RWPE2 (cell line): ENCODE data around the gene SCAANT1.

Experiments
- ATAC-seq: fragments of 200-7000 bp; cut with Tn5 transposase; 3 replicates; pipeline ENCODE4 v1.9.1; 2021; ENCODE audit warnings: low read depth
- DNase-seq: peaks from one replicate; pipeline ENCODE4 v3.0.0-alpha.2; 2020; ENCODE audit warnings: low spot score
- H3K27ac ChIP-seq: fragments of 450-650 bp; 2 replicates; pipeline ENCODE4 v1.5.1; 2017; ENCODE audit warnings: mild to moderate bottlenecking; ENCODE audit not compliant: poor library complexity, severe bottlenecking
- H3K27me3 ChIP-seq: fragments of 250-450 bp; sonication (Bioruptor Pico); 2 replicates; pipeline ENCODE4 v1.5.1; 2021; ENCODE audit warnings: mild to moderate bottlenecking, moderate library complexity; ENCODE audit not compliant: insufficient read depth, poor library complexity, severe bottlenecking
- H3K36me3 ChIP-seq: fragments of 250-450 bp; sonication (Bioruptor Pico); 2 replicates; pipeline ENCODE4 v1.5.1; 2020; ENCODE audit warnings: low read depth, mild to moderate bottlenecking, moderate library complexity
- H3K4me1 ChIP-seq: fragments of 250-450 bp; sonication (Bioruptor Pico); 2 replicates; pipeline ENCODE4 v1.5.1; 2021; ENCODE audit warnings: mild to moderate bottlenecking, moderate library complexity; ENCODE audit not compliant: insufficient read depth, poor library complexity, severe bottlenecking
- H3K4me3 ChIP-seq: fragments of 250-450 bp; sonication (Bioruptor Pico); 2 replicates; pipeline ENCODE4 v1.5.1; 2021; ENCODE audit warnings: mild to moderate bottlenecking, moderate library complexity; ENCODE audit not compliant: severe bottlenecking
- H3K9me3 ChIP-seq: fragments of 250-450 bp; sonication (Bioruptor Pico); 2 replicates; pipeline ENCODE4 v1.5.1; 2021; ENCODE audit warnings: mild to moderate bottlenecking, moderate library complexity; ENCODE audit not compliant: severe bottlenecking
- CTCF ChIP-seq: fragments of 450-650 bp; IDR thresholded peaks from one replicate; pipeline ENCODE4 v1.5.1; 2017; ENCODE audit warnings: mild to moderate bottlenecking, moderate library complexity; ENCODE audit not compliant: poor library complexity, severe bottlenecking

The SCAANT1 gene

DNA sequence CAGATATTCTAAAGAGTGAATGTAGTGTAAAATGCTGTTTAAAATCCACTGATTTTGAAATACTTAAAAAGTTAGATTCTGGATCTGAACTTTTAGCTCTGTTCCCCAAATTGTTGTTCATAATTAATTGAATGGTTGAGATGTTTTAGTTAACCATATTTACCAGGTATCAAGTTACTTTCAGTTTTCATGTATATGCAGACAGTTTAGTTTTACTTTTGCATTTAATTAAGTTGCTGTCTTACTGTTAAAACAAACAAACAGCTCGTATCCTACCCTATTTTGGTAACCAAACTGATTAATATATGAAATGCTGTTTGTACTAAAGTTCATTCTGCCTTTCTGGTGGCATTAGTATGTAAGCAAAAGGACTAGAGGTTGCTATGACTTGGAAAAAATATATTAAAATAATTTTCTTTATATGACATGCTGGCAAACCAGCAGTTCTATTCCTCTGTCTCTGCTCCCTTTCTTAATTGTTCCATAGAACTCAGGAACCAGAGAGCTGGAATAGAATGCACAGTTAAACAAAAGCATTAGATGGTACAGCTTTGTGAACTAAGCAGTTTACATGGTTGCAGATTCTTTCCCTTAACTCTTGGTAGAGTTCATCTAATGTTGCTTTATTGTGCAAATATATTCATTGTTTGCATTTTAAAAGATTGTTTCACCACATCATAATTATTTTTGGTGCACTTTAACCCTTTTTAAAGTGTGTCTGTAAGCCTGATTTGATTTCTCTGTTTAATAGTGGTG, 39.5 kb upstream of the SCAANT1 start:
- Histone ChIP-seq H3K27ac (no peak overlapping the region), H3K4me1 (peaks cover 14% of the 10 kb centered on the region), H3K36me3 (peaks cover 22% of the 10 kb centered on the region), H3K27me3 (no peaks in the 10 kb centered on the region), H3K4me3 (no peak overlapping the region), H3K9me3 (no peaks in the 10 kb centered on the region)
- DNase-seq (no peak), ATAC-seq (no peak)
- TF ChIP-seq CTCF, result no peak

DNA sequence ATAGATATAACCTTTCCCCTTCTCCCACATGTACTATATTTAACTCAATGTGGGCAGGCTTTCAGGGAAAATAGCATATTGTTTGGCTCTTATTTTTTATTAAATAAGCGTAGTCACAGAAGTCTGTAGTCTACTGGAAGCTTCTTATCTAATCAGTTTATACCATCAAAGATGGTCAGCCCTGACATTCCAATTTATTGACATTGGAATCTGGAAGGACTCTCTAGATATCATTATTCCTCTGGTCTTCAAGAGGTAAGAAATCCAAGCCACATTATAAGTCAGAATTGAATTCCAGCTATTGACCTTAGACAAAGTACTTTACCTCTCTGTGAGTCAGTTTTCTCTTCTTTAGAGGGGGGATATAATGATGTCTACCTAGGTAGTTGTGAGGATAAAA, 38.5 kb upstream of the SCAANT1 start:
- Histone ChIP-seq H3K27ac (no peak overlapping the region), H3K36me3 (peaks cover 22% of the 10 kb centered on the region)
- no peak for TF ChIP-seq CTCF

GRCh38 chr3:63949005-63949404, 36.8 kb upstream of the SCAANT1 start:
- no peaks in the 10 kb centered on the region for H3K27me3 ChIP-seq
- DNase-seq (no peak), ATAC-seq (peak; percentile 58; the same call in 1 of the 3 replicates)
- H3K36me3 ChIP-seq, result peaks cover 18% of the 10 kb centered on the region
- no peaks in the 10 kb centered on the region for H3K9me3 ChIP-seq
- TF ChIP-seq CTCF, result no peak
- peaks cover 10% of the 10 kb centered on the region for H3K4me1 ChIP-seq
- no peak overlapping the region for H3K27ac ChIP-seq
- H3K4me3 ChIP-seq, result no peak overlapping the region

More for the DNA sequence above, 38.5 kb upstream of the SCAANT1 start:
- no peaks in the 10 kb centered on the region for H3K27me3 ChIP-seq
- peaks cover 14% of the 10 kb centered on the region for H3K4me1 ChIP-seq
- ATAC-seq (no peak), DNase-seq (no peak)
- H3K4me3 ChIP-seq, result no peak overlapping the region
- H3K9me3 ChIP-seq, result no peaks in the 10 kb centered on the region

DNA sequence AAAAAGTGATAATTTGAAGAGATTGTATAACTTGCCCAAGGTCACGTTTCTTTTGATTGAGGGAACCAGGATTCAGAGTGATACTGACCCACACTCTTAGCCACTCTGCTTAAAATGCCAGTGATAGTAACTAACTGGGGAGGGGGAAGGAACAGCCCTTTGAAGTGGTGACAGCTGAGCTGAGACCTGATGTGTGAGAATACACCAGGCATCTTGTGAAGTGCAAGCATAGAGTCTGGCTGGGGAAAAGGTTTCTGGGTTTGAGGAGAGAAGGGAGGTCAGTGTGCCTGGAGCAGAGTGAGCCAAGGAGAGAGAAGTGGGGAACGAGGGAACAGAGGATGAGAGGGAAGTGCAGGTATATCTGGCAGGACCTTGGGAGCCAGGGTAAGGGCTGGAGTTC, 35.4 kb upstream of the SCAANT1 start:
- DNase-seq, result no peak
- H3K4me3 ChIP-seq, result no peak overlapping the region
- no peak overlapping the region for H3K27ac ChIP-seq
- peaks cover 21% of the 10 kb centered on the region for H3K36me3 ChIP-seq
- no peaks in the 10 kb centered on the region for H3K9me3 ChIP-seq
- no peaks in the 10 kb centered on the region for H3K27me3 ChIP-seq
- ATAC-seq, result no peak
- H3K4me1 ChIP-seq, result peaks cover 7% of the 10 kb centered on the region
- TF ChIP-seq CTCF, result no peak

DNA sequence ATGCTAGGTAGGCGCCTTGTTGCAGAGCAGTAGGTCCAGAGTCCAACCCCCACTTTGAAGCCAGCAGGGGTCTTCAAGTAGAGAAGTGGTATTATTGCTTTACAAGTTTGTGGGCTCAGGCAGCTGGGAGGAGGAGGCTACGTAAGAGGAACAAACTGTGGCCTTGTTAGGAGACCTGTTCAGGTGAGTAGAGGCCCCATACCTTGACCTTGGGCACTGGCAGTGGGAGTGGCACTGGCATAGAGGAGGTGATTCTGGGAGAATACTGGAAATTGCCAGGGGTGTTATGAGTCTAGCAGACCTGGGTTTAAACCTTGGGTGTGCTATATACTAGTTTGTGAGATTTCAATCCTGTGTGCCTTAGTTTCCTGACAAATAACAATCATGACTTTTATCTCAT, 34.6 kb upstream of the SCAANT1 start:
- H3K27me3 ChIP-seq, result no peaks in the 10 kb centered on the region
- H3K36me3 ChIP-seq, result peaks cover 16% of the 10 kb centered on the region
- no peak overlapping the region for H3K27ac ChIP-seq
- H3K9me3 ChIP-seq, result no peaks in the 10 kb centered on the region
- no peak overlapping the region for H3K4me3 ChIP-seq
- no peak for ATAC-seq
- peaks cover 7% of the 10 kb centered on the region for H3K4me1 ChIP-seq
- no peak for TF ChIP-seq CTCF
- no peak for DNase-seq
